CD4-positive, alpha-beta T cell (primary cell): ENCODE data around the gene CCSER2. TPM values are rescaled to one million over a fixed set of nuclear protein-coding genes. Genes with fewer than 3 reads are reported as not detected.

Source experiments
- ATAC-seq: fragments of 200-7000 bp; cut with Tn5 transposase; one replicate; pipeline ENCODE4 v1.10.0; 2022; ENCODE audit warnings: mild to moderate bottlenecking; ENCODE audit not compliant: poor library complexity
- CTCF ChIA-PET: fragments of 350-600 bp; sonication (Branson Sonifier 250); formaldehyde crosslinking; loops from one replicate; lab custom pipeline; 2021; ENCODE audit warnings: antibody characterized with exemption, inconsistent platforms; lab: Charles Lee
- POLR2A ChIA-PET: fragments of 350-600 bp; sonication (Branson Sonifier 250); formaldehyde crosslinking; loops from one replicate; lab custom pipeline; 2021; ENCODE audit warnings: antibody characterized with exemption, inconsistent platforms; lab: Charles Lee
- DNase-seq, 14 experiments: peaks; one replicate each; pipeline ENCODE4 v3.0.0-alpha.2; 2013 to 2020; ENCODE audit warnings: mixed read lengths in 2 of 14
- H3K27ac ChIP-seq, 2 donors: one replicate each; pipeline versions ENCODE4 v1.5.1 to v1.7.0; 2013; ENCODE audit warnings: low read length in 2 of 2, low read depth in 1 of 2, mild to moderate bottlenecking in 1 of 2
- H3K27me3 ChIP-seq, 2 experiments: 1 replicate in 1 of 2; 2 replicates in 1 of 2; pipeline versions ENCODE4 v1.6.1 to v1.7.0; 2013; ENCODE audit warnings: low read length in 2 of 2, control low read depth in 1 of 2, mild to moderate bottlenecking in 1 of 2, moderate library complexity in 1 of 2; ENCODE audit not compliant: insufficient read depth in 2 of 2, control insufficient read depth in 1 of 2
- H3K36me3 ChIP-seq: one replicate; pipeline ENCODE4 v1.6.1; 2013; ENCODE audit warnings: low read length, control low read depth; ENCODE audit not compliant: insufficient read depth
- H3K4me1 ChIP-seq: one replicate; pipeline ENCODE4 v1.6.1; 2013; ENCODE audit warnings: low read length, control low read depth; ENCODE audit not compliant: insufficient read depth
- H3K4me3 ChIP-seq: one replicate; pipeline ENCODE4 v1.5.1; 2013; ENCODE audit warnings: mild to moderate bottlenecking, low read length, moderate library complexity
- H3K9me3 ChIP-seq, 2 experiments: 1 replicate in 1 of 2; 2 replicates in 1 of 2; pipeline versions ENCODE4 v1.6.1 to v1.7.0; 2013; ENCODE audit warnings: low read length in 2 of 2, mild to moderate bottlenecking in 2 of 2, control low read depth in 1 of 2, moderate library complexity in 1 of 2; ENCODE audit not compliant: control insufficient read depth in 1 of 2, insufficient read depth in 1 of 2
- H3K27ac Mint-ChIP-seq: one replicate; pipeline ENCODE4 v1.8.0; 2020; ENCODE audit warnings: mixed read lengths
- H3K27me3 Mint-ChIP-seq: one replicate; pipeline ENCODE4 v1.8.0; 2021; ENCODE audit warnings: mixed read lengths
- H3K36me3 Mint-ChIP-seq: one replicate; pipeline ENCODE4 v1.8.0; 2021; ENCODE audit warnings: low read depth, mixed read lengths
- H3K4me1 Mint-ChIP-seq: one replicate; pipeline ENCODE4 v1.8.0; 2021; ENCODE audit warnings: low read depth, mixed read lengths
- H3K4me3 Mint-ChIP-seq: one replicate; pipeline ENCODE4 v1.8.0; 2020; ENCODE audit warnings: mild to moderate bottlenecking, mixed read lengths
- H3K9me3 Mint-ChIP-seq: one replicate; pipeline ENCODE4 v1.8.0; 2020; ENCODE audit warnings: mixed read lengths
- intact Hi-C, 2 experiments: fragments of 100-400 bp; cut with DNase I in 1 of 2; cut with micrococcal nuclease in 1 of 2; formaldehyde crosslinking; loops; one replicate each; pipeline versions ENCODE4 v1.15.1 to v1.9.0; 2023 to 2025; cut with DNase I, micrococcal nuclease
- total RNA-seq, 174 experiments: library from RNA in 2 of 174; stranded (reverse) in 2 of 174; gene quantifications; one replicate each; pipeline ENCODE4 v1.2.3 and lab custom pipeline; 2021 to 2026
- TF ChIP-seq, protein P1 (sequence below): fragments of 200-600 bp; IDR thresholded peaks from one replicate; pipeline ENCODE4 v1.8.0; 2022; ENCODE audit warnings: antibody characterized with exemption, mild to moderate bottlenecking

The CCSER2 gene
- total RNA-seq, 2 experiments from 2014 or later, result 134 to 148 TPM

DNA sequence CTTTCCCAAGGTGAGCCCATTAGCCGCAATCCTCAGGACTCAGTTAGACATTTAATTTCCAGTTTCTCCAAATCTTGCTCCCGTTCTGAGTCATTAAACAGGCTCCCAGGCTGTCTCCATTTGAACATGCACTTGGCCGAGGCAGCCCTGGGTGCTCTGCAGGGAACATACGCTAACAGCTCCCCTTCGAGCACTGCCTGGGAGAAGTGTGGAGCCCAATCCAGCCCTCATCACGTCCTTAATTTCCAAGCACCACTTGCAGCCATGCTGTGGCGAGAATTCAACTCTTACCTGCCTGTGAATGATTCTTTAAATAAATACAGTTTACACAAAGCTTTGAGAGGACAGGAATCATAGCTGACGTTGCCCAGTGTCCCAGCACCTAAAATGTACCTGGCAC is 218.2 kb downstream of the CCSER2 start:
- Histone ChIP-seq H3K27ac (no peak overlapping the region), H3K27me3 (peaks cover 6 to 8% of the 10 kb centered on the region in 2 experiments), H3K9me3 (no peaks in the 10 kb centered on the region), H3K36me3 (no peaks in the 10 kb centered on the region), H3K4me1 (no peaks in the 10 kb centered on the region), H3K4me3 (no peak overlapping the region)
- ChIA-PET CTCF (interaction anchor here (1.4 kb wide), 1 partner anchor 11 kb away, joined by 3 read pairs; no protein-coding TSS in a partner anchor), POLR2A (no interaction called here)
- Mint-ChIP-seq H3K27ac (no peak overlapping the region), H3K27me3 (peaks cover 44% of the 10 kb centered on the region), H3K4me1 (no peaks in the 10 kb centered on the region), H3K4me3 (no peak overlapping the region), H3K9me3 (no peaks in the 10 kb centered on the region), H3K36me3 (no peaks in the 10 kb centered on the region)
- TF ChIP-seq, protein P1, sequence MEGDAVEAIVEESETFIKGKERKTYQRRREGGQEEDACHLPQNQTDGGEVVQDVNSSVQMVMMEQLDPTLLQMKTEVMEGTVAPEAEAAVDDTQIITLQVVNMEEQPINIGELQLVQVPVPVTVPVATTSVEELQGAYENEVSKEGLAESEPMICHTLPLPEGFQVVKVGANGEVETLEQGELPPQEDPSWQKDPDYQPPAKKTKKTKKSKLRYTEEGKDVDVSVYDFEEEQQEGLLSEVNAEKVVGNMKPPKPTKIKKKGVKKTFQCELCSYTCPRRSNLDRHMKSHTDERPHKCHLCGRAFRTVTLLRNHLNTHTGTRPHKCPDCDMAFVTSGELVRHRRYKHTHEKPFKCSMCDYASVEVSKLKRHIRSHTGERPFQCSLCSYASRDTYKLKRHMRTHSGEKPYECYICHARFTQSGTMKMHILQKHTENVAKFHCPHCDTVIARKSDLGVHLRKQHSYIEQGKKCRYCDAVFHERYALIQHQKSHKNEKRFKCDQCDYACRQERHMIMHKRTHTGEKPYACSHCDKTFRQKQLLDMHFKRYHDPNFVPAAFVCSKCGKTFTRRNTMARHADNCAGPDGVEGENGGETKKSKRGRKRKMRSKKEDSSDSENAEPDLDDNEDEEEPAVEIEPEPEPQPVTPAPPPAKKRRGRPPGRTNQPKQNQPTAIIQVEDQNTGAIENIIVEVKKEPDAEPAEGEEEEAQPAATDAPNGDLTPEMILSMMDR, result no peak
- DNase-seq, result no peak
- no peak for ATAC-seq
- intact Hi-C loops, result no loop called here

GRCh38 chr10:84547616-84548015 is 219.2 kb downstream of the CCSER2 start:
- Mint-ChIP-seq H3K9me3 (no peaks in the 10 kb centered on the region), H3K4me1 (no peaks in the 10 kb centered on the region), H3K27ac (no peak overlapping the region), H3K4me3 (no peak overlapping the region), H3K27me3 (peaks cover 35% of the 10 kb centered on the region), H3K36me3 (no peaks in the 10 kb centered on the region)
- Histone ChIP-seq H3K9me3 (no peaks in the 10 kb centered on the region), H3K27me3 (peaks cover 5 to 7% of the 10 kb centered on the region in 2 experiments), H3K36me3 (no peaks in the 10 kb centered on the region), H3K27ac (no peak overlapping the region), H3K4me3 (no peak overlapping the region), H3K4me1 (no peaks in the 10 kb centered on the region)
- intact Hi-C loops, result no loop called here
- no peak for ATAC-seq
- CTCF ChIA-PET, result interaction anchor here (1.4 kb wide), 1 partner anchor 10 kb away, joined by 3 read pairs; no protein-coding TSS in a partner anchor
- TF ChIP-seq, protein P1, result no peak
- POLR2A ChIA-PET, result no interaction called here
- no peak for DNase-seq

DNA sequence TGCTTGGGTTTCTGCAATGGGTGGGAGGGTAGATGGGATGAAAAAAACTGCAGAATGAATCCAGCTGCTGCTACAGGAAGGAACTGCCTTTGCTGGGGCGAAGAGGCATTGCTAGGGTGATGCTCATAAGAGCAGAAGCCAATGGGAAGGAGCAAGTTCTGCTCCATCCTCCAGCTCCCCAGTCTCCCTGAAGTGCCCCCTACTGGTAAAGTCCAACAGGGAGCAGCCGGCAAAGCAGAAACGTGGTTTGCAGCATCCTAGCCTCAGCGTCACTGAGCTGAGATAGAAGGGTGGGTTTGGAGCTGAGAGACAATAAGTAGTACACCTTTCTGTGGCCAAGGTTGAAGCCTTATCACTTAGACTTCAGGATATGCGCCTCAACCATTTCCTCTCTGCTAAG is 220.5 kb downstream of the CCSER2 start:
- DNase-seq (no peak), ATAC-seq (no peak)
- Histone ChIP-seq H3K27me3 (peaks cover 4 to 5% of the 10 kb centered on the region in 2 experiments), H3K4me1 (no peaks in the 10 kb centered on the region), H3K4me3 (no peak overlapping the region), H3K27ac (no peak overlapping the region), H3K9me3 (no peaks in the 10 kb centered on the region), H3K36me3 (no peaks in the 10 kb centered on the region)
- ChIA-PET CTCF (interaction anchor here (0.7 kb wide), 1 partner anchor 284 kb away, joined by 3 read pairs; no protein-coding TSS in a partner anchor), POLR2A (no interaction called here)
- Mint-ChIP-seq H3K36me3 (no peaks in the 10 kb centered on the region), H3K4me1 (no peaks in the 10 kb centered on the region), H3K27me3 (peaks cover 29% of the 10 kb centered on the region), H3K4me3 (no peak overlapping the region), H3K27ac (no peak overlapping the region), H3K9me3 (no peaks in the 10 kb centered on the region)
- intact Hi-C loops, result no loop called here
- TF ChIP-seq, protein P1, result no peak
